ENCODE measurements around the gene PLA2G5.

PLA2G5 gene

GRCh38 chr1:20095564-20096434 is 25.8 kb downstream of the PLA2G5 start:
- no peak for DNase-seq
- H3K4me2 ChIP-seq (ENCODE audit: insufficient read depth, low read length), result no peak overlapping the region
- TF ChIP-seq CTCF (IDR thresholded peaks at IDR 0.05; ENCODE audit: borderline replicate concordance, extremely low read depth, low read length, poor library complexity, severe bottlenecking), result no peak
- no peak for TF ChIP-seq EZH2 (IDR thresholded peaks at IDR 0.05; ENCODE audit: borderline replicate concordance, low read depth, low read length, severe bottlenecking)

DNA sequence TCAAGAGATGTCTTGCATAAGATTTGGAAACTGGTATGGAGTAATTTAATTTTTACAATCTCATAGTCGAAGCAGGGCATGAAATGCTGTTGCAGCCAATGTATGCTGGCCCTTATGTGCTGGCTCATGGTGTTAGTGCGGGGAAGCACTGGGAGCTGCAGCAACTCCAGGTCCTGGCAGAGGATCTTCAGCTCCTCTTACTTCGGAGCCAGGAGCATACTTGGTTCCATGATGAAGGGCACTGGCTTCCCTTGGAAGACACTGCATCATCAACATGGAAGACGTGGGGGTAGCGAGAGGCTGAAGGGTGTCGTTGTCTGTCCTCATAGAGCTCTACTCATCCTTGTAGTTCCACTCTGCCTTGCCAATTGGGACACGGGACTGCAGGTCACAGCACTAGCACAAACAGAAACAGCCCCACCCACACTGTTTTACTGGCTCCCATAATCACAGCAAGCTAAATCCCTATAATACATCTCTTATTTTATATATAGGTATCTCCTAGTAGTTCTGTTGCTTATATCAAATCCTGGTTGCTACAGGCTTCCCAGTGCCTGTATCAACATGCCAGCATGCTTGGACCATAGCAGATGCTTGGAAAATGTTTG is 26.9 kb downstream of the PLA2G5 start:
- H3K79me2 ChIP-seq (ENCODE audit: insufficient read depth, low read length), result no peaks in the 10 kb centered on the region
- H3K9ac ChIP-seq (ENCODE audit: low read depth, low read length), result no peak overlapping the region
- no peak for ATAC-seq (ENCODE audit: insufficient read depth, low read depth)
- no peak overlapping the region for H3K4me3 ChIP-seq (ENCODE audit: low read depth in 1 of 2, low read length in 2 of 2)
- no peaks in the 10 kb centered on the region for H4K20me1 ChIP-seq (ENCODE audit: insufficient read depth, low read length)
- no peak overlapping the region for H2AFZ ChIP-seq (ENCODE audit: low read depth, low read length)
- H3K4me2 ChIP-seq (ENCODE audit: insufficient read depth, low read length), result no peak overlapping the region
- no peaks in the 10 kb centered on the region for H3K36me3 ChIP-seq (ENCODE audit: insufficient read depth, low read length)
- DNase-seq, result no peak
- no peak overlapping the region for H3K27ac ChIP-seq (ENCODE audit: low read length)
- peaks cover 13% of the 10 kb centered on the region for H3K27me3 ChIP-seq (ENCODE audit: insufficient read depth, low read length, poor library complexity)
- no peaks in the 10 kb centered on the region for H3K4me1 ChIP-seq (ENCODE audit: insufficient read depth, low read length)
- no peaks in the 10 kb centered on the region for H3K9me3 ChIP-seq (ENCODE audit: insufficient read depth, low read length, severe bottlenecking)
- TF ChIP-seq EZH2 (IDR thresholded peaks at IDR 0.05; ENCODE audit: borderline replicate concordance, low read depth, low read length, severe bottlenecking) (no peak), CTCF (IDR thresholded peaks at IDR 0.05; ENCODE audit: borderline replicate concordance, extremely low read depth, low read length, poor library complexity, severe bottlenecking) (no peak)

More at GRCh38 chr1:20095564-20096434, 25.8 kb downstream of the PLA2G5 start:
- no peak overlapping the region for H3K27ac ChIP-seq (ENCODE audit: low read length)
- H3K79me2 ChIP-seq (ENCODE audit: insufficient read depth, low read length), result no peaks in the 10 kb centered on the region
- H4K20me1 ChIP-seq (ENCODE audit: insufficient read depth, low read length), result 0 out of 2 replicates have a peak, but pooled peaks cover 4% of the 10 kb centered on the region
- no peak overlapping the region for H3K4me3 ChIP-seq (ENCODE audit: low read depth in 1 of 2, low read length in 2 of 2)
- no peaks in the 10 kb centered on the region for H3K4me1 ChIP-seq (ENCODE audit: insufficient read depth, low read length)
- no peaks in the 10 kb centered on the region for H3K9me3 ChIP-seq (ENCODE audit: insufficient read depth, low read length, severe bottlenecking)
- no peak for ATAC-seq (ENCODE audit: insufficient read depth, low read depth)
- peaks cover 19% of the 10 kb centered on the region for H3K27me3 ChIP-seq (ENCODE audit: insufficient read depth, low read length, poor library complexity)
- no peak overlapping the region for H3K9ac ChIP-seq (ENCODE audit: low read depth, low read length)
- H3K36me3 ChIP-seq (ENCODE audit: insufficient read depth, low read length), result no peaks in the 10 kb centered on the region
- H2AFZ ChIP-seq (ENCODE audit: low read depth, low read length), result no peak overlapping the region

DNA sequence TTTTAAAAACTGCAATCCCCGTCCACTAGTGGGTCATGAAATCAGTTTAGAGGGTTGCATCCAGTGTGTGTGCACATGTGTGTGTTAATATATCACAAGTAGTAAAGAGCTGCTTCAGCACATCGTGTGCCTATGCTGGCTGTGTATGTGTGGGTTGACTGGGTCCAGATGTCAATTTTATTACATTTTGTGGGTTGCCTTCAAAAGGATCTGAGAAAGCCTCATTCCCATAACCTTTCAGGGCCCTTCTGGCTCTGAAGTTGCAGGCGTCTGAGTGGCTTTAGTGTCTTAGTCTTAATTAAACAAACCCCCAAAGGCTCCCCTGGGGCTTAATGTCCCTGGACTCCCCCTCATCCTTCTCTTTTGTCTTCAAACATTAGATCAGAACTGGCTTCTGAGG is 29.5 kb downstream of the PLA2G5 start:
- H4K20me1 ChIP-seq (ENCODE audit: insufficient read depth, low read length), result no peaks in the 10 kb centered on the region
- no peak for DNase-seq
- no peak overlapping the region for H3K9ac ChIP-seq (ENCODE audit: low read depth, low read length)
- no peak overlapping the region for H2AFZ ChIP-seq (ENCODE audit: low read depth, low read length)
- H3K79me2 ChIP-seq (ENCODE audit: insufficient read depth, low read length), result no peaks in the 10 kb centered on the region
- H3K4me3 ChIP-seq (ENCODE audit: low read depth in 1 of 2, low read length in 2 of 2), result no peak overlapping the region
- H3K4me2 ChIP-seq (ENCODE audit: insufficient read depth, low read length), result no peak overlapping the region
- H3K27ac ChIP-seq (ENCODE audit: low read length), result no peak overlapping the region
- ATAC-seq (ENCODE audit: insufficient read depth, low read depth), result no peak
- no peak for TF ChIP-seq CTCF (IDR thresholded peaks at IDR 0.05; ENCODE audit: borderline replicate concordance, extremely low read depth, low read length, poor library complexity, severe bottlenecking)
- TF ChIP-seq EZH2 (IDR thresholded peaks at IDR 0.05; ENCODE audit: borderline replicate concordance, low read depth, low read length, severe bottlenecking), result no peak
- H3K9me3 ChIP-seq (ENCODE audit: insufficient read depth, low read length, severe bottlenecking), result no peaks in the 10 kb centered on the region
- peaks cover 10% of the 10 kb centered on the region for H3K27me3 ChIP-seq (ENCODE audit: insufficient read depth, low read length, poor library complexity)
- H3K4me1 ChIP-seq (ENCODE audit: insufficient read depth, low read length), result no peaks in the 10 kb centered on the region
- no peaks in the 10 kb centered on the region for H3K36me3 ChIP-seq (ENCODE audit: insufficient read depth, low read length)

Data from DND-41 (cell line).